ENCODE results near the gene OR14J1. TPM values are rescaled to one million over a fixed set of nuclear protein-coding genes. Genes with fewer than 3 reads are reported as not detected.

Gene OR14J1
- total RNA-seq, 4 donors from 2014 or later, result not detected

GRCh38 chr6:29295623-29296022 is 5.9 kb upstream of the OR14J1 start:
- TF ChIP-seq CTCF (IDR thresholded peaks at IDR 0.05; ENCODE audit: low read depth), result no peak

- TF ChIP-seq CTCF (IDR thresholded peaks at IDR 0.05; ENCODE audit: low read depth), result no peak
These were observed 18.4 kb downstream of the OR14J1 start for GRCh38 chr6:29319931-29320330.

GRCh38 chr6:29325777-29326176 is 24.3 kb downstream of the OR14J1 start:
- no peak for TF ChIP-seq CTCF (IDR thresholded peaks at IDR 0.05; ENCODE audit: low read depth)

GRCh38 chr6:29332676-29333075 is 31.2 kb downstream of the OR14J1 start:
- TF ChIP-seq CTCF (IDR thresholded peaks at IDR 0.05; ENCODE audit: low read depth), result no peak

- no peak for TF ChIP-seq CTCF (IDR thresholded peaks at IDR 0.05; ENCODE audit: low read depth)
These were observed 34.8 kb downstream of the OR14J1 start for GRCh38 chr6:29336269-29336668.

- TF ChIP-seq CTCF (IDR thresholded peaks at IDR 0.05; ENCODE audit: low read depth), result no peak
These were observed 43.9 kb downstream of the OR14J1 start for GRCh38 chr6:29345380-29345779.

- no peak for TF ChIP-seq CTCF (IDR thresholded peaks at IDR 0.05; ENCODE audit: low read depth)
These were observed 53.5 kb downstream of the OR14J1 start for GRCh38 chr6:29354980-29355379.

All from subcutaneous adipose tissue (tissue), 4 donors.